Stimulated activated CD4-positive, alpha-beta T cell treated with anti-CD3 and anti-CD28 coated beads, TNF-alpha, amount 100 ng/mL, for 1 hour (primary cell): ENCODE results near the gene ADORA1.

ENCODE experiments used
- DNase-seq, 3 donors: peaks; one replicate each; pipeline ENCODE4 v3.0.0-alpha.2; 2020; ENCODE audit warnings: low read depth in 3 of 3, low spot score in 1 of 3

ADORA1 gene

GRCh38 chr1:203121186-203122015 lies 6.1 kb upstream of the ADORA1 start:
- DNase-seq = no peak

GRCh38 chr1:203122159-203122558 lies 5.4 kb upstream of the ADORA1 start:
- DNase-seq = no peak

- DNase-seq = no peak
Observed at GRCh38 chr1:203124011-203124410, 3.5 kb upstream of the ADORA1 start.

GRCh38 chr1:203124546-203125317 lies 2.8 kb upstream of the ADORA1 start:
- no peak for DNase-seq

- no peak for DNase-seq
Observed at GRCh38 chr1:203126151-203126865, 1.2 kb upstream of the ADORA1 start.

GRCh38 chr1:203126866-203127665 lies 460 bp upstream of the ADORA1 start:
- no peak for DNase-seq

GRCh38 chr1:203128431-203128715 lies 847 bp downstream of the ADORA1 start:
- DNase-seq = no peak

- no peak for DNase-seq
Observed at GRCh38 chr1:203128716-203129500, 1.4 kb downstream of the ADORA1 start.

GRCh38 chr1:203129501-203130231 lies 2.1 kb downstream of the ADORA1 start:
- DNase-seq = no peak

GRCh38 chr1:203130358-203130985 lies 2.9 kb downstream of the ADORA1 start:
- no peak for DNase-seq

- DNase-seq = no peak
Observed at GRCh38 chr1:203131548-203132200, 4.1 kb downstream of the ADORA1 start.

- DNase-seq = no peak
Observed at GRCh38 chr1:203133970-203134725, 6.6 kb downstream of the ADORA1 start.

- no peak for DNase-seq
Observed at GRCh38 chr1:203135636-203136305, 8.2 kb downstream of the ADORA1 start.

GRCh38 chr1:203136409-203137042 lies 9.0 kb downstream of the ADORA1 start:
- no peak for DNase-seq

GRCh38 chr1:203137324-203137723 lies 9.8 kb downstream of the ADORA1 start:
- DNase-seq = no peak

GRCh38 chr1:203138066-203138465 lies 10.5 kb downstream of the ADORA1 start:
- no peak for DNase-seq

GRCh38 chr1:203139976-203140475 lies 12.5 kb downstream of the ADORA1 start:
- no peak for DNase-seq
